HepG2 (cell line): ENCODE data around the gene PARP2. TPM values are rescaled to one million over a fixed set of nuclear protein-coding genes. Genes with fewer than 3 reads are reported as not detected.
A peak's percentile ranks its signal among the peaks of the same experiment; 100 is the strongest.

ENCODE experiments used
- BCL6 ChIP-seq: IDR thresholded peaks from 2 replicates; pipeline ENCODE4 v1.6.1; 2016; ENCODE audit warnings: missing genetic modification reagents, missing compliant biosample characterization
- BHLHE40 ChIP-seq: IDR thresholded peaks from 2 replicates; pipeline ENCODE4 v1.6.1; 2011; ENCODE audit warnings: low read length, improper control_type of control experiment
- CHD4 ChIP-seq: fragments of 200-600 bp; sonication (generic); IDR thresholded peaks from 2 replicates; pipeline ENCODE4 v1.7.0; 2017; ENCODE audit warnings: mild to moderate bottlenecking, low read length, borderline replicate concordance
- MAZ ChIP-seq, 2 experiments: sonication (generic) in 1 of 2; formaldehyde crosslinking in 1 of 2; IDR thresholded peaks; 2 replicates each; pipeline versions ENCODE4 v1.5.0 to v1.6.1; 2012 to 2020; ENCODE audit warnings: low read depth in 2 of 2, mild to moderate bottlenecking in 2 of 2, borderline replicate concordance in 1 of 2, improper control_type of control experiment in 1 of 2, low read length in 1 of 2, missing genetic modification reagents in 1 of 2, moderate library complexity in 1 of 2
- MEIS2 ChIP-seq: sonication (generic); formaldehyde crosslinking; IDR thresholded peaks from 2 replicates; pipeline ENCODE4 v1.9.0; 2021; ENCODE audit warnings: mild to moderate bottlenecking, missing genetic modification reagents
- MTA1 ChIP-seq: sonication (generic); formaldehyde crosslinking; IDR thresholded peaks from 2 replicates; pipeline ENCODE4 v1.4.0; 2020; ENCODE audit warnings: missing genetic modification reagents, mild to moderate bottlenecking, borderline replicate concordance
- NBN ChIP-seq: fragments of 450-650 bp; conservative IDR thresholded peaks from 2 replicates; pipeline ENCODE4 v1.6.1; 2017
- POLR2G ChIP-seq: fragments of 200-400 bp; formaldehyde crosslinking; IDR thresholded peaks from 2 replicates; pipeline ENCODE4 v1.6.1; 2018; ENCODE audit warnings: mild to moderate bottlenecking, low read depth, low read length, moderate library complexity
- PPARG ChIP-seq: conservative IDR thresholded peaks from 2 replicates; pipeline ENCODE4 v1.6.1; 2016; ENCODE audit warnings: missing biosample characterization, missing genetic modification reagents
- RARA ChIP-seq: IDR thresholded peaks from 2 replicates; pipeline ENCODE4 v1.6.1; 2016; ENCODE audit warnings: missing genetic modification reagents, missing compliant biosample characterization
- SP140L ChIP-seq: sonication (generic); formaldehyde crosslinking; IDR thresholded peaks from 2 replicates; pipeline ENCODE4 v1.4.0; 2020; ENCODE audit warnings: missing genetic modification reagents, borderline replicate concordance
- STAT5B ChIP-seq: sonication (generic); formaldehyde crosslinking; IDR thresholded peaks from 2 replicates; pipeline ENCODE4 v1.4.0; 2020; ENCODE audit warnings: missing genetic modification reagents
- TAF1 ChIP-seq: sonication (generic); formaldehyde crosslinking; IDR thresholded peaks from 2 replicates; pipeline ENCODE4 v1.4.0; 2020; ENCODE audit warnings: missing genetic modification reagents
- ZNF296 ChIP-seq: sonication (generic); formaldehyde crosslinking; conservative IDR thresholded peaks from 2 replicates; pipeline ENCODE4 v1.5.0; 2020; ENCODE audit warnings: mild to moderate bottlenecking, missing genetic modification reagents
- ZNF841 ChIP-seq: sonication (generic); formaldehyde crosslinking; IDR thresholded peaks from 2 replicates; pipeline ENCODE4 v1.8.1; 2023; ENCODE audit warnings: missing genetic modification reagents, borderline replicate concordance
- ZSCAN21 ChIP-seq: sonication (generic); formaldehyde crosslinking; IDR thresholded peaks from 2 replicates; pipeline ENCODE4 v1.8.0; 2022; ENCODE audit warnings: mild to moderate bottlenecking, missing genetic modification reagents, moderate library complexity, borderline replicate concordance
- polyA plus RNA-seq, 8 experiments: library from polyadenylated mRNA; depleted of rRNA in 3 of 8; stranded (reverse) in 7 of 8; unstranded in 1 of 8; fragments of >200 nt; fragmentation: Illumina TruSeq in 4 of 8; extraction: Trizol in 4 of 8; gene quantifications; 2 replicates each; pipeline versions ENCODE4 v1.2.1 to v1.2.3, GENCODE V29; 2011 to 2016; ENCODE audit warnings: low read depth in 4 of 8, missing spikeins in 1 of 8, mixed read lengths in 1 of 8; ENCODE audit not compliant: insufficient read depth in 1 of 8
- total RNA-seq, 5 experiments: library from RNA; depleted of rRNA; stranded (reverse); fragments of >200 nt; fragmentation: Illumina TruSeq; extraction: Trizol; gene quantifications; 2 replicates each; pipeline ENCODE4 v1.2.3, GENCODE V29; 2016; ENCODE audit warnings: low read depth in 1 of 5
- TF ChIP-seq, protein P1 (sequence below): sonication (generic); formaldehyde crosslinking; IDR thresholded peaks from 2 replicates; pipeline ENCODE4 v1.5.1; 2020; ENCODE audit warnings: missing genetic modification reagents, mild to moderate bottlenecking, borderline replicate concordance
- TF ChIP-seq, protein P2 (sequence below): sonication (generic); formaldehyde crosslinking; IDR thresholded peaks from 2 replicates; pipeline ENCODE4 v1.4.0; 2020; ENCODE audit warnings: missing genetic modification reagents
- TF ChIP-seq, protein P3 (sequence below): sonication (generic); formaldehyde crosslinking; IDR thresholded peaks from 2 replicates; pipeline ENCODE4 v1.5.0; 2020; ENCODE audit warnings: mild to moderate bottlenecking, missing genetic modification reagents, borderline replicate concordance
- TF ChIP-seq, protein P4 (sequence below): IDR thresholded peaks from 2 replicates; pipeline ENCODE4 v1.6.1; 2012; ENCODE audit warnings: inconsistent platforms
- TF ChIP-seq, protein P5 (sequence below): sonication (generic); formaldehyde crosslinking; IDR thresholded peaks from 2 replicates; pipeline ENCODE4 v1.5.1; 2020; ENCODE audit warnings: mild to moderate bottlenecking, moderate library complexity, missing genetic modification reagents
- TF ChIP-seq, protein P6 (sequence below): sonication (generic); formaldehyde crosslinking; IDR thresholded peaks from 2 replicates; pipeline ENCODE4 v1.4.0; 2020; ENCODE audit warnings: missing genetic modification reagents

The PARP2 gene
- total and polyA plus RNA-seq, 2 of the 13 experiments (the other 11 are each of a cell fraction or from before 2014, with no cell fraction given), result 37.3 to 38.4 TPM

DNA sequence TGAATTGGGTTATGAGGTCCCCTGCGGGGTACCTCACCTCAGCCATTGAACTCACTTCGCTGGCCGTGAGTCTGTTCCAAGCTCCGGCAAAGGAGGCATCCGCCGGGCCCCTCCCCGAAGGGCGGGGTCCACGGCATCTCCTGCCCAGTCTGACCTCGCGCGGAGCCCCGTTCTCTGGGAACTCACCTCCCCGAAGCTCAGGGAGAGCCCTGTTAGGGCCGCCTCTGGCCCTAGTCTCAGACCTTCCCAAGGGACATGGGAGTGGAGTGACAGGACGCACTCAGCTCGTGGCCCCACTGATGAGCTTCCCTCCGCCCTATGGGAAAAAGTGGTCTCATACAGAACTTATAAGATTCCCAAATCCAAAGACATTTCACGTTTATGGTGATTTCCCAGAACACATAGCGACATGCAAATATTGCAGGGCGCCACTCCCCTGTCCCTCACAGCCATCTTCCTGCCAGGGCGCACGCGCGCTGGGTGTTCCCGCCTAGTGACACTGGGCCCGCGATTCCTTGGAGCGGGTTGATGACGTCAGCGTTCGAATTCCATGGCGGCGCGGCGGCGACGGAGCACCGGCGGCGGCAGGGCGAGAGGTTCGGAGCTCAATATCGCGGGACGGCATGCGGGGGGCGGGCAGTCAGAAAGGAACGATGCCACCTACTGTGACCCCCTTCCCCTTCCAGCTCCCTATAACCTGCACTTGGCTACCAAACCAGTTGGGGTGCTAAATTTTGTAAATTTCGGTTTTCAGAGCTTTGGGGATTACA is at the start of gene PARP2 (continued):
- TF ChIP-seq STAT5B (no peak; the same call in 1 of the 2 replicates), MAZ (IDR thresholded peaks at IDR 0.05; ENCODE audit: borderline replicate concordance, low read depth, low read length) (peak; percentile 79), MAZ (CRISPR knock-in tag; IDR thresholded peaks at IDR 0.05; ENCODE audit: low read depth) (peak; percentile 80; the same call in 1 of the 2 replicates), BCL6 (CRISPR knock-in tag) (peak; percentile 20; the same call in 1 of the 2 replicates), POLR2G (peak; percentile 97), BHLHE40 (no peak), NBN (no peak), CHD4 (no peak), PPARG (CRISPR knock-in tag) (peak; percentile 52), MEIS2 (peak; percentile 83), MTA1 (CRISPR knock-in tag) (peak; percentile 91), RARA (peak; percentile 50; the same call in 1 of the 2 replicates), ZNF841 (CRISPR knock-in tag) (peak; percentile 35; the same call in 1 of the 2 replicates), ZSCAN21 (CRISPR knock-in tag) (peak; percentile 70; the same call in 1 of the 2 replicates), ZNF296 (CRISPR knock-in tag) (no peak), SP140L (peak; percentile 19; the same call in 1 of the 2 replicates), TAF1 (CRISPR knock-in tag) (peak; percentile 91)
- TF ChIP-seq, protein P1, sequence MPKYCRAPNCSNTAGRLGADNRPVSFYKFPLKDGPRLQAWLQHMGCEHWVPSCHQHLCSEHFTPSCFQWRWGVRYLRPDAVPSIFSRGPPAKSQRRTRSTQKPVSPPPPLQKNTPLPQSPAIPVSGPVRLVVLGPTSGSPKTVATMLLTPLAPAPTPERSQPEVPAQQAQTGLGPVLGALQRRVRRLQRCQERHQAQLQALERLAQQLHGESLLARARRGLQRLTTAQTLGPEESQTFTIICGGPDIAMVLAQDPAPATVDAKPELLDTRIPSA (CRISPR knock-in tag), result peak; percentile 94; the same call in 1 of the 2 replicates
- TF ChIP-seq, protein P2, sequence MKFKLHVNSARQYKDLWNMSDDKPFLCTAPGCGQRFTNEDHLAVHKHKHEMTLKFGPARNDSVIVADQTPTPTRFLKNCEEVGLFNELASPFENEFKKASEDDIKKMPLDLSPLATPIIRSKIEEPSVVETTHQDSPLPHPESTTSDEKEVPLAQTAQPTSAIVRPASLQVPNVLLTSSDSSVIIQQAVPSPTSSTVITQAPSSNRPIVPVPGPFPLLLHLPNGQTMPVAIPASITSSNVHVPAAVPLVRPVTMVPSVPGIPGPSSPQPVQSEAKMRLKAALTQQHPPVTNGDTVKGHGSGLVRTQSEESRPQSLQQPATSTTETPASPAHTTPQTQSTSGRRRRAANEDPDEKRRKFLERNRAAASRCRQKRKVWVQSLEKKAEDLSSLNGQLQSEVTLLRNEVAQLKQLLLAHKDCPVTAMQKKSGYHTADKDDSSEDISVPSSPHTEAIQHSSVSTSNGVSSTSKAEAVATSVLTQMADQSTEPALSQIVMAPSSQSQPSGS (CRISPR knock-in tag), result peak; percentile 99
- TF ChIP-seq, protein P3, sequence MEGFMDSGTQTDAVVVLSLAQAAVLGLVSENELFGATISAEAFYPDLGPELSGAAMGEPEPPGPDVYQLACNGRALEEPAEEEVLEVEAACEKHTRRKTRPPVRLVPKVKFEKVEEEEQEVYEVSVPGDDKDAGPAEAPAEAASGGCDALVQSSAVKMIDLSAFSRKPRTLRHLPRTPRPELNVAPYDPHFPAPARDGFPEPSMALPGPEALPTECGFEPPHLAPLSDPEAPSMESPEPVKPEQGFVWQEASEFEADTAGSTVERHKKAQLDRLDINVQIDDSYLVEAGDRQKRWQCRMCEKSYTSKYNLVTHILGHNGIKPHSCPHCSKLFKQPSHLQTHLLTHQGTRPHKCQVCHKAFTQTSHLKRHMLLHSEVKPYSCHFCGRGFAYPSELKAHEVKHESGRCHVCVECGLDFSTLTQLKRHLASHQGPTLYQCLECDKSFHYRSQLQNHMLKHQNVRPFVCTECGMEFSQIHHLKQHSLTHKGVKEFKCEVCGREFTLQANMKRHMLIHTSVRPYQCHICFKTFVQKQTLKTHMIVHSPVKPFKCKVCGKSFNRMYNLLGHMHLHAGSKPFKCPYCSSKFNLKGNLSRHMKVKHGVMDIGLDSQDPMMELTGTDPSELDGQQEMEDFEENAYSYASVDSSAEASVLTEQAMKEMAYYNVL, result peak; percentile 76; the same call in 1 of the 2 replicates
- TF ChIP-seq, protein P4, sequence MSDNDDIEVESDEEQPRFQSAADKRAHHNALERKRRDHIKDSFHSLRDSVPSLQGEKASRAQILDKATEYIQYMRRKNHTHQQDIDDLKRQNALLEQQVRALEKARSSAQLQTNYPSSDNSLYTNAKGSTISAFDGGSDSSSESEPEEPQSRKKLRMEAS, result peak; percentile 84
- TF ChIP-seq, protein P5, sequence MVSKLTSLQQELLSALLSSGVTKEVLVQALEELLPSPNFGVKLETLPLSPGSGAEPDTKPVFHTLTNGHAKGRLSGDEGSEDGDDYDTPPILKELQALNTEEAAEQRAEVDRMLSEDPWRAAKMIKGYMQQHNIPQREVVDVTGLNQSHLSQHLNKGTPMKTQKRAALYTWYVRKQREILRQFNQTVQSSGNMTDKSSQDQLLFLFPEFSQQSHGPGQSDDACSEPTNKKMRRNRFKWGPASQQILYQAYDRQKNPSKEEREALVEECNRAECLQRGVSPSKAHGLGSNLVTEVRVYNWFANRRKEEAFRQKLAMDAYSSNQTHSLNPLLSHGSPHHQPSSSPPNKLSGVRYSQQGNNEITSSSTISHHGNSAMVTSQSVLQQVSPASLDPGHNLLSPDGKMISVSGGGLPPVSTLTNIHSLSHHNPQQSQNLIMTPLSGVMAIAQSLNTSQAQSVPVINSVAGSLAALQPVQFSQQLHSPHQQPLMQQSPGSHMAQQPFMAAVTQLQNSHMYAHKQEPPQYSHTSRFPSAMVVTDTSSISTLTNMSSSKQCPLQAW (CRISPR knock-in tag), result peak; percentile 97
- TF ChIP-seq, protein P6, sequence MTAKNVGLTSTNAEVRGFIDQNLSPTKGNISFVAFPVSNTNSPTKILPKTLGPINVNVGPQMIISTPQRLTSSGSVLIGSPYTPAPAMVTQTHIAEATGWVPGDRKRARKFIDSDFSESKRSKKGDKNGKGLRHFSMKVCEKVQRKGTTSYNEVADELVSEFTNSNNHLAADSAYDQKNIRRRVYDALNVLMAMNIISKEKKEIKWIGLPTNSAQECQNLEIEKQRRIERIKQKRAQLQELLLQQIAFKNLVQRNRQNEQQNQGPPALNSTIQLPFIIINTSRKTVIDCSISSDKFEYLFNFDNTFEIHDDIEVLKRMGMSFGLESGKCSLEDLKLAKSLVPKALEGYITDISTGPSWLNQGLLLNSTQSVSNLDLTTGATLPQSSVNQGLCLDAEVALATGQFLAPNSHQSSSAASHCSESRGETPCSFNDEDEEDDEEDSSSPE (CRISPR knock-in tag), result peak; percentile 99
